SJCRH30 (cell line): ENCODE measurements around the gene CFAP107. TPM values are rescaled to one million over a fixed set of nuclear protein-coding genes. Genes with fewer than 3 reads are reported as not detected.
"Not testable (repeated sequence)": the region's sequence is repeated elsewhere in the genome, so short reads cannot be mapped to it uniquely, and the experiment has no call there.

ENCODE experiments used
- DNase-seq, 2 experiments: peaks; one replicate each; pipeline ENCODE4 v3.0.0-alpha.2; 2015 to 2020
- H3K27ac ChIP-seq: fragments of 250-450 bp; sonication (Bioruptor Pico); 2 replicates; pipeline ENCODE4 v1.5.1; 2020; ENCODE audit warnings: mild to moderate bottlenecking, moderate library complexity
- H3K27me3 ChIP-seq: fragments of 250-450 bp; sonication (Bioruptor Pico); 2 replicates; pipeline ENCODE4 v1.5.1; 2020; ENCODE audit warnings: mild to moderate bottlenecking, moderate library complexity
- H3K36me3 ChIP-seq: fragments of 250-450 bp; sonication (Bioruptor Pico); 2 replicates; pipeline ENCODE4 v1.5.1; 2020; ENCODE audit warnings: mild to moderate bottlenecking, moderate library complexity
- H3K4me1 ChIP-seq: fragments of 250-450 bp; sonication (Bioruptor Pico); 2 replicates; pipeline ENCODE4 v1.5.1; 2020; ENCODE audit warnings: mild to moderate bottlenecking, moderate library complexity
- H3K4me3 ChIP-seq: fragments of 250-450 bp; sonication (Bioruptor Pico); 2 replicates; pipeline ENCODE4 v1.5.1; 2020; ENCODE audit warnings: mild to moderate bottlenecking, moderate library complexity
- H3K9me3 ChIP-seq: fragments of 250-450 bp; sonication (Bioruptor Pico); replicated peaks from 2 replicates; pipeline ENCODE4 v1.5.1; 2020; ENCODE audit warnings: mild to moderate bottlenecking, moderate library complexity
- total RNA-seq: library from RNA; depleted of rRNA; stranded (reverse); fragments of >200 nt; shearing (Covaris generic); gene quantifications from 2 replicates; pipeline ENCODE4 v1.2.3, GENCODE V29; 2014; rRNA removed

Gene CFAP107
- not detected in 2 replicates for total RNA-seq

GRCh38 chr1:12745992-12746323 is at the start of gene CFAP107:
TSS of gene CFAP107 (plus strand) at chr1:12746200. CDS start at chr1:12746431, 231 bp downstream.
- H3K36me3 ChIP-seq: no peaks in the 10 kb centered on the region
- no peaks in the 10 kb centered on the region for H3K4me1 ChIP-seq
- H3K27me3 ChIP-seq: no peaks in the 10 kb centered on the region
- no peak within 1 kb of the TSS for H3K27ac ChIP-seq
- no peak for DNase-seq
- H3K9me3 ChIP-seq: 0 out of 2 replicates have a peak, but pooled peaks cover 2% of the 10 kb centered on the region
- no peak within 1 kb of the TSS for H3K4me3 ChIP-seq

GRCh38 chr1:12696658-12697057 is 49.3 kb upstream of the CFAP107 start:
- no peak overlapping the region for H3K27ac ChIP-seq

GRCh38 chr1:12697397-12697796 is 48.6 kb upstream of the CFAP107 start:
- no peak for DNase-seq
- H3K4me1 ChIP-seq: no peaks in the 10 kb centered on the region
- no peaks in the 10 kb centered on the region for H3K36me3 ChIP-seq
- no peak overlapping the region for H3K4me3 ChIP-seq
- H3K9me3 ChIP-seq: no peaks in the 10 kb centered on the region
- H3K27ac ChIP-seq: no peak overlapping the region
- no peaks in the 10 kb centered on the region for H3K27me3 ChIP-seq

More at GRCh38 chr1:12696658-12697057, 49.3 kb upstream of the CFAP107 start:
- Histone ChIP-seq H3K36me3 (no peaks in the 10 kb centered on the region), H3K4me3 (no peak overlapping the region), H3K27me3 (no peaks in the 10 kb centered on the region), H3K9me3 (no peaks in the 10 kb centered on the region), H3K4me1 (no peaks in the 10 kb centered on the region)
- no peak for DNase-seq

GRCh38 chr1:12703821-12704451 is 42.1 kb upstream of the CFAP107 start:
- no peaks in the 10 kb centered on the region for H3K27me3 ChIP-seq
- H3K27ac ChIP-seq: no peak overlapping the region

GRCh38 chr1:12706061-12706460 is 39.9 kb upstream of the CFAP107 start:
- no peaks in the 10 kb centered on the region for H3K9me3 ChIP-seq
- no peaks in the 10 kb centered on the region for H3K36me3 ChIP-seq
- H3K4me3 ChIP-seq: no peak overlapping the region
- H3K27me3 ChIP-seq: no peaks in the 10 kb centered on the region
- no peak for DNase-seq
- H3K4me1 ChIP-seq: no peaks in the 10 kb centered on the region
- no peak overlapping the region for H3K27ac ChIP-seq

More at GRCh38 chr1:12703821-12704451, 42.1 kb upstream of the CFAP107 start:
- H3K4me3 ChIP-seq: no peak overlapping the region
- no peak for DNase-seq
- no peaks in the 10 kb centered on the region for H3K4me1 ChIP-seq
- H3K9me3 ChIP-seq: no peaks in the 10 kb centered on the region
- H3K36me3 ChIP-seq: no peaks in the 10 kb centered on the region

- Histone ChIP-seq H3K4me1 (no peaks in the 10 kb centered on the region), H3K27ac (no peak overlapping the region), H3K4me3 (no peak overlapping the region), H3K27me3 (0 out of 2 replicates have a peak, but pooled peaks cover 2% of the 10 kb centered on the region), H3K9me3 (no peaks in the 10 kb centered on the region), H3K36me3 (no peaks in the 10 kb centered on the region)
- DNase-seq: no peak
These were observed 37.5 kb upstream of the CFAP107 start for GRCh38 chr1:12708396-12709090.

GRCh38 chr1:12709091-12709491 is 36.9 kb upstream of the CFAP107 start:
- H3K36me3 ChIP-seq: no peaks in the 10 kb centered on the region
- H3K4me1 ChIP-seq: no peaks in the 10 kb centered on the region
- no peaks in the 10 kb centered on the region for H3K9me3 ChIP-seq
- H3K4me3 ChIP-seq: no peak overlapping the region
- DNase-seq: no peak
- no peak overlapping the region for H3K27ac ChIP-seq
- H3K27me3 ChIP-seq: 0 out of 2 replicates have a peak, but pooled peaks cover 2% of the 10 kb centered on the region

GRCh38 chr1:12709696-12710095 is 36.3 kb upstream of the CFAP107 start:
- Histone ChIP-seq H3K36me3 (no peaks in the 10 kb centered on the region), H3K4me1 (no peaks in the 10 kb centered on the region), H3K4me3 (no peak overlapping the region), H3K9me3 (no peaks in the 10 kb centered on the region), H3K27me3 (0 out of 2 replicates have a peak, but pooled peaks cover 2% of the 10 kb centered on the region), H3K27ac (no peak overlapping the region)
- DNase-seq: no peak

GRCh38 chr1:12711536-12711935 is 34.5 kb upstream of the CFAP107 start:
- no peaks in the 10 kb centered on the region for H3K36me3 ChIP-seq
- no peak overlapping the region for H3K4me3 ChIP-seq
- no peak for DNase-seq
- H3K9me3 ChIP-seq: no peaks in the 10 kb centered on the region
- 0 out of 2 replicates have a peak, but pooled peaks cover 2% of the 10 kb centered on the region for H3K27me3 ChIP-seq
- H3K4me1 ChIP-seq: no peaks in the 10 kb centered on the region
- no peak overlapping the region for H3K27ac ChIP-seq

GRCh38 chr1:12712076-12712475 is 33.9 kb upstream of the CFAP107 start:
- H3K36me3 ChIP-seq: no peaks in the 10 kb centered on the region
- H3K4me3 ChIP-seq: no peak overlapping the region
- no peaks in the 10 kb centered on the region for H3K4me1 ChIP-seq
- DNase-seq: no peak
- H3K9me3 ChIP-seq: no peaks in the 10 kb centered on the region
- H3K27me3 ChIP-seq: 0 out of 2 replicates have a peak, but pooled peaks cover 2% of the 10 kb centered on the region
- H3K27ac ChIP-seq: no peak overlapping the region

GRCh38 chr1:12712929-12713328 is 33.1 kb upstream of the CFAP107 start:
- Histone ChIP-seq H3K27ac (no peak overlapping the region), H3K36me3 (no peaks in the 10 kb centered on the region), H3K27me3 (0 out of 2 replicates have a peak, but pooled peaks cover 2% of the 10 kb centered on the region), H3K4me1 (no peaks in the 10 kb centered on the region), H3K4me3 (no peak overlapping the region), H3K9me3 (no peaks in the 10 kb centered on the region)
- no peak for DNase-seq

GRCh38 chr1:12713651-12714050 is 32.3 kb upstream of the CFAP107 start:
- H3K27ac ChIP-seq, H3K4me1 ChIP-seq, DNase-seq, H3K36me3 ChIP-seq, H3K27me3 ChIP-seq, H3K4me3 ChIP-seq, H3K9me3 ChIP-seq: not testable (repeated sequence)

GRCh38 chr1:12714710-12715475 is 31.1 kb upstream of the CFAP107 start:
- H3K27me3 ChIP-seq: 0 out of 2 replicates have a peak, but pooled peaks cover 2% of the 10 kb centered on the region
- no peak for DNase-seq
- H3K36me3 ChIP-seq: no peaks in the 10 kb centered on the region
- H3K9me3 ChIP-seq: no peaks in the 10 kb centered on the region
- no peak overlapping the region for H3K27ac ChIP-seq
- no peaks in the 10 kb centered on the region for H3K4me1 ChIP-seq
- no peak overlapping the region for H3K4me3 ChIP-seq

GRCh38 chr1:12715896-12716437 is 30.0 kb upstream of the CFAP107 start, which contains the start of gene AADACL3:
TSS of gene AADACL3 (plus strand) at chr1:12716110. CDS start at chr1:12716177, 67 bp downstream.
- no peaks in the 10 kb centered on the region for H3K4me1 ChIP-seq
- DNase-seq: no peak
- H3K27me3 ChIP-seq: 0 out of 2 replicates have a peak, but pooled peaks cover 2% of the 10 kb centered on the region
- no peak within 1 kb of the TSS for H3K27ac ChIP-seq
- H3K36me3 ChIP-seq: no peaks in the 10 kb centered on the region
- H3K9me3 ChIP-seq: no peaks in the 10 kb centered on the region
- no peak within 1 kb of the TSS for H3K4me3 ChIP-seq
